Lower leg skin (tissue), 4 donors: ENCODE measurements around the gene SMIM1. TPM values are rescaled to one million over a fixed set of nuclear protein-coding genes. Genes with fewer than 3 reads are reported as not detected.

Experiments used
- DNase-seq, 2 donors: peaks; one replicate each; pipeline ENCODE4 v3.0.0-alpha.2; 2019; ENCODE audit warnings: low spot score in 2 of 2
- H3K4me3 ChIP-seq: fragments of 200-600 bp; sonication (generic); 2 replicates; pipeline ENCODE4 v1.5.1; 2017; ENCODE audit warnings: mild to moderate bottlenecking, low read depth; ENCODE audit not compliant: poor library complexity, severe bottlenecking
- CTCF ChIP-seq, 3 donors: fragments of 450-650 bp; IDR thresholded peaks; one replicate each; pipeline ENCODE4 v1.5.1; 2016; ENCODE audit warnings: antibody characterized with exemption in 3 of 3, mild to moderate bottlenecking in 3 of 3, moderate library complexity in 2 of 3
- POLR2A ChIP-seq, 2 donors: fragments of 450-650 bp; IDR thresholded peaks; one replicate each; pipeline ENCODE4 v1.6.1; 2016 to 2017; ENCODE audit warnings: antibody characterized with exemption in 2 of 2, mild to moderate bottlenecking in 1 of 2, moderate library complexity in 1 of 2
- WGBS, 2 donors: methylation state at CpG; one replicate each; pipeline ENCODE4 v1.1.5; 2018; 5-methylcytosine and 5-hydroxymethylcytosine counted together
- intact Hi-C: fragments of 100-400 bp; cut with DNase I; formaldehyde crosslinking; loops from one replicate; pipeline ENCODE4 v1.15.0; 2023; ENCODE audit warnings: low total_unique reads
- total RNA-seq, 4 donors: library from RNA; depleted of rRNA; stranded (reverse); fragments of >200 nt; gene quantifications; one replicate each; pipeline ENCODE4 v1.1.0, GENCODE V29; 2016

Gene SMIM1
- total RNA-seq, 4 donors from 2014 or later: 1.6 to 8.7 (median 3.6) TPM

GRCh38 chr1:3772027-3772714 lies 378 bp upstream of the SMIM1 start:
- TF ChIP-seq CTCF (IDR thresholded peaks at IDR 0.05): no peak
- no peak for TF ChIP-seq POLR2A (IDR thresholded peaks at IDR 0.05)
- WGBS, 2 donors: 1 to 2% methylated on average over 23 to 35 of the region's 61 CpGs
- intact Hi-C loops: no loop called here

GRCh38 chr1:3773572-3774275 lies 1.2 kb downstream of the SMIM1 start:
- TF ChIP-seq CTCF (IDR thresholded peaks at IDR 0.05): no peak
- TF ChIP-seq POLR2A (IDR thresholded peaks at IDR 0.05): no peak
- 56 to 59% methylated on average over 12 to 16 of the region's 16 CpGs for WGBS, 2 donors
- no peak overlapping the region for H3K4me3 ChIP-seq
- DNase-seq: peak in 1 of 2 donors; percentile 85
- intact Hi-C loops: no loop called here

More at GRCh38 chr1:3772027-3772714, 378 bp upstream of the SMIM1 start:
- H3K4me3 ChIP-seq: peak overlapping the region; percentile 29
- DNase-seq: peak; percentile 81 to 98

- intact Hi-C loops: no loop called here
- TF ChIP-seq POLR2A (IDR thresholded peaks at IDR 0.05): no peak
- TF ChIP-seq CTCF (IDR thresholded peaks at IDR 0.05): no peak
- WGBS, 2 donors: 72 to 80% methylated on average over 5 to 11 of the region's 19 CpGs
- H3K4me3 ChIP-seq: no peak overlapping the region
- DNase-seq: no peak
These were observed 1.9 kb downstream of the SMIM1 start for GRCh38 chr1:3774276-3774945.

- DNase-seq: no peak
- H3K4me3 ChIP-seq: no peak overlapping the region
- TF ChIP-seq POLR2A (IDR thresholded peaks at IDR 0.05) (no peak), CTCF (IDR thresholded peaks at IDR 0.05) (no peak)
- intact Hi-C loops: no loop called here
- 68 to 72% methylated on average over 14 to 16 of the region's 17 CpGs for WGBS, 2 donors
These were observed 2.5 kb downstream of the SMIM1 start for GRCh38 chr1:3774946-3775489.

DNA sequence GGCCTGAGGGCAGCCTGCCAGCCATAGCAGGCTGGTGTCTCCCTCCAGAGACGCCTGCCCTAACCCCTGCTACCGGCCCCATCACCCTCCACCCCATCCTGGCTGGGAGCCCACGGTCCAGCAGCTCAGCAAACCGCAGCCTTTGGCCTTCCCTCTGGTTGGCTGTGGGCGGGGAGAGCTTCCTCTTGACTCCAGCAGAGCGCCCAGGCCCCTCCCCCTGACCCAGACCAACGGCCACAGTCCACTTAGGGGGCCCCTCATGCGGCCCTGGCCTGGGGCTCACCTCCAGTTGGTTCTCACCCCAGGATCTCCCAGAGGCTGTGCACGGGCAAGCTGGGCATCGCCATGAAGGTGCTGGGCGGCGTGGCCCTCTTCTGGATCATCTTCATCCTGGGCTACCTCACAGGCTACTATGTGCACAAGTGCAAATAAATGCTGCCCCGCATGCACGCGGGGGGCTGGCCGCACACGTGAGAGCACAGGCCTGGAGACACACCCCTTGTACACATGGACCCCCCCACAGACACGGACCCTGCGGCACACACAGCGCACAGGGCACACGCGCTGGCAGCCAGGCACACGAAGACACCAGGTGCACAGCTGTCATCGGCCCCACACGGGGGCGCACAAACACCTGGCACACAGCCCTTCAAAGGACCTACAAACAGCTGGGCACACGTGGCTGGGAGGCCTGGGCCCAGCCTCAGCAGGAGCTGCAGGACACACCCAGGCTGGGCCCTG lies 3.1 kb downstream of the SMIM1 start:
- intact Hi-C loops: no loop called here
- WGBS, 2 donors: 23 to 32% methylated on average over 10 to 22 of the region's 27 CpGs

More for the DNA sequence above, 3.1 kb downstream of the SMIM1 start:
- DNase-seq: peak in 1 of 2 donors; percentile 87
- H3K4me3 ChIP-seq: no peak overlapping the region
- TF ChIP-seq POLR2A (IDR thresholded peaks at IDR 0.05) (no peak), CTCF (IDR thresholded peaks at IDR 0.05) (no peak)
